Ramos (cell line): Measurements from ENCODE around the gene FAM117A.

Experiments
- in situ Hi-C: fragments of 300-500 bp; cut with MboI; formaldehyde crosslinking; loops from one replicate; pipeline ENCODE4 v1.14.3; 2022; ENCODE audit warnings: low sequenced_read_pairs; ENCODE audit not compliant: unreplicated experiment

FAM117A gene

DNA sequence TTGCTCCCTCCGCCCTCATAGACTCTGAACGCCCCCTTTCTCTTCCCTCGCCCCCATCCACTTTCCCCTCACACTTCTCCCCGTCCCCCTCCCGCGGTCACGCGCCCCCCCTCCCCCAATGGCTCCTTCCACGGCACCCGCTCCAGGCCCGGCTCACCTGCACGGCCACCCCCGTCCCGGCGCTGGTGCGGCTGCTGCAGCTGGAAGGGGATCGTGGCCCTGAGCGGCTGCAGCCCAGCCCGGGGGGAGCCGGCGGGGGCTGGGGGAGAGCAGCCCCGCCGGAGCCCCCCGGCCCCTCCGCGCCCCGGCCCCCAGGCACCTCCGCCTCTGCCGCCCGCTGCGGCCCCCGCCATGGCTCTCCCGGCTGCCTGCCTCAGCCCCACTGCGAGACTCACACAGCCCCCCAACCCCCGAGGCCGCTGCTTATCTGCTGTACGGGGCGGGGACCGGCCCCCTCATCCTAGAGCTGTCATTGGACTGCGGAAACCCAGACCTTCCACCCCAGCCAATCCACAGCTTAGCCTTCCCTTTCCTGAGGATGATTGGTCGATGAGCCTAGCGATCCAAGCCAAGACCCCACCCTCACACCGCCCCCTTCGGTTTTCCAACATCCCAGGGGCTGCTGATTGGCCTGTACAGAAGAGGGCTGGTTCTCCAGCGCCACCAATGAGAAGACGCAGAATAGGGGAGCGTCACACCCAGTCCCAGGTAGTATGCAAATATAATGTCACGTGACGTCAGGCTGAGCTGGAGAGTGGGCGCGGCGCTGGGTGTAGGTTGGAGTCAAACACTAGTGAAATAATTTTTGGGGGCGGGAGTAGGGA lies at the start of gene FAM117A:
Gene FAM117A (minus strand): TSS at position 397 of the 824 bp plus-strand sequence. CDS start 44 bp downstream, at position 353.
- in situ Hi-C loops: no loop called here

DNA sequence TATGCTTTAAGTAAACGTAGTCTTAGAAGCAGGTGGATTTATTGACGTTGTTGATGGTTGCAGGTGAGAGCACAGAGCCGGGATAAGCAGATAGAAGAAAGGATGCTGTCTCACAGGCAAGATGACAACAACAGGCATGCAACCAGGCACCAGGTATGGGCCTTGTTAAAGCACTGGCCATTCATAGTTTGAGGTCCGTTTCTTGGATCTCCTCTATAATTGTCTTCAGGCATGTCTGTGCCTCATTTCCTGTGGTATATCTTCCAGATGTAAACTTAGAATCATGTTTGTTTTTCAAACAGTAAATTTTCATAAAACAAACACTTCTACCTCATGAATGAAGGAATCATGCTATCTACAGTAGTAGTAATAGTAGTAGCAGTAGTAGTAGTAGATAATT lies 45.1 kb upstream of the FAM117A start:
- in situ Hi-C loops: no loop called here

GRCh38 chr17:49798738-49799137 lies 34.8 kb upstream of the FAM117A start:
- in situ Hi-C loops: no loop called here

GRCh38 chr17:49798182-49798581 lies 34.3 kb upstream of the FAM117A start:
- in situ Hi-C loops: no loop called here

GRCh38 chr17:49795372-49795771 lies 31.4 kb upstream of the FAM117A start:
- in situ Hi-C loops: no loop called here

DNA sequence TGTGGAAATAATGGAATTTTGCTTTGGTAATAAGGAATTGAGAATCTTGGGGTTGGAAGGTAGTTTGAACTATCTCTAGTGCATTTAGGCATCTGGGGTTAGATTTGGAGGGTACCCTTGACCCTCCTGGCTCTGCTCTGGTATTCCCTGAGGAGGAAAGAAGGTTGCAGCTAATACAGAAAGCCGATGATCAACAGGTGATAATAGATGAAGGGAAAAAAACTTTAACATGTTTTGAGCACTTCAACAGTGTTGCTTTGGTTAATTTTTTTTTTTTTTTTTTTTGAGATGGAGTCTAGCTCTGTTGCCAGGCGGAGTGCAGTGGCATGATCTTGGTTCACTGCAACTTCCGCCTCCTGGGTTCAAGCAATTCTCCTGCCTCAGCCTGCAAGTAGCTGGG lies 29.4 kb upstream of the FAM117A start:
- in situ Hi-C loops: no loop called here

GRCh38 chr17:49789243-49789578 lies 25.3 kb upstream of the FAM117A start:
- in situ Hi-C loops: loop anchor here (5.0 to 10.0 kb wide), 2 partner anchors 82 to 224 kb away; partner anchors contain the start of gene SLC35B1

DNA sequence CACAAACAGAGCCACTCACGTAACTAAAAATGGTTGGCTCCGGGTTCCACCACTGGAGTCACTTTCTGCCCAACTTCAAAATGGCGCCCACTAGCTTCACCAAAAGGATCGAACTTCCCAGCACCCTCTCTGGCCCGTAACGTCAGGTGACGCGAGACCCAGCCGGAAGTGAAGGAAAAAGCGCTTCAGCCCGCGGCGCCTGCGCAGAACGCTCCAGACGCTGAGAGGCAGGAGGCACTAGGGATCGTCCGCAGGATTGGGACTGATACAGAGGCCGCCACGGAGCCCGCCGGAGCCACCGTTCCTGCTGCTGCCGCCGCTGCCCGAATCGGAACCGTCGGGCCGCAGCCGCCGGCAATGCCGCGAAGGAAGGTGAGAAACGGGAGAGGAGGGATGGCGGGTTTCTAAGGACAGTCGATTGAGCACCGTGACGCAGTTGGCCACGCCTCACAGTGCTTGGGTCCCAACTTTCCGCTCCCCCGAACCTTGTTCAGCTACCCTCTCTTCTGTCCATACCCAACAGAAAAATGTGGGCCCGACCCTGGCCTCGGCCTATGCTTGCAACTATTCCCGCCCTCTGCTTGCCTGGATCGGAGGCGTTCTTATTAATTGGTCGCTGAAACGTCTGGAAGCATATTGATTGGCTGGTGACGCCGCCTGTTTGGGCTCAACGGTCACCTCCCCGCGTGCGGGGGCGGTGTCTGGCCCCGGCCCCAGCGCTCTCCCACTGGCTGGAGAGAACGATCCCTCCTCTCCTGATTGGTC lies 24.7 kb upstream of the FAM117A start, which contains the start of gene KAT7:
Gene KAT7 (plus strand): TSS at position 204 of the 765 bp plus-strand sequence. CDS start 154 bp downstream, at position 358.
- in situ Hi-C loops: loop anchor here (5.0 to 10.0 kb wide), 2 partner anchors 81 to 224 kb away; partner anchors contain the start of gene SLC35B1

- in situ Hi-C loops: loop anchor here (5.0 to 10.0 kb wide), 2 partner anchors 81 to 223 kb away; partner anchors contain the start of gene SLC35B1
Measured at GRCh38 chr17:49787884-49788477, 24.1 kb upstream of the FAM117A start.

GRCh38 chr17:49784636-49785035 lies 20.7 kb upstream of the FAM117A start:
- in situ Hi-C loops: loop anchor here (5.0 to 10.0 kb wide), 2 partner anchors 77 to 220 kb away; partner anchors contain the start of gene SLC35B1

DNA sequence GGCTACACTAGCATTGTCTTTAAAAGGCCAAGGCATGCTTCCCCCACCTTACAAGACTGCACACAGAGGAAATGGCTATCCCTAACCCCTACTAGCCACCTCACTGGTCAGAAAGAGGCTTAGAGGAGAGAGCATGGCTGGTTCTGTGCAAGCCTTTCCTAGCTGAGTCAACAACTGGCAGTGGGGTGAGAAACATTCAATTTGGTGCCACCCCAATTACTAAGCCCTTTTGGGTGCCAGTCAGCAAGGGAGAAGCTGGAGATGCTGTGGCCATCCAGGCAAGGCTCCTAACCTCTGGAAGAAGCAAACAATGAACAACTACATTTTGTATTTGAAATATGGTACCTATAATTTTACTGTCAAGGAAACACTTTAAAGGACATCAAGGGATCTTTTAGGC lies 19.9 kb upstream of the FAM117A start:
- in situ Hi-C loops: loop anchor here (10.0 kb wide), 1 partner anchor 219 kb away; no protein-coding TSS in a partner anchor

- in situ Hi-C loops: loop anchor here (10.0 kb wide), 1 partner anchor 218 kb away; no protein-coding TSS in a partner anchor
Measured at GRCh38 chr17:49783071-49783715, 19.3 kb upstream of the FAM117A start.

- in situ Hi-C loops: loop anchor here (10.0 kb wide), 1 partner anchor 215 kb away; no protein-coding TSS in a partner anchor
Measured at GRCh38 chr17:49779739-49780231, 15.9 kb upstream of the FAM117A start.

DNA sequence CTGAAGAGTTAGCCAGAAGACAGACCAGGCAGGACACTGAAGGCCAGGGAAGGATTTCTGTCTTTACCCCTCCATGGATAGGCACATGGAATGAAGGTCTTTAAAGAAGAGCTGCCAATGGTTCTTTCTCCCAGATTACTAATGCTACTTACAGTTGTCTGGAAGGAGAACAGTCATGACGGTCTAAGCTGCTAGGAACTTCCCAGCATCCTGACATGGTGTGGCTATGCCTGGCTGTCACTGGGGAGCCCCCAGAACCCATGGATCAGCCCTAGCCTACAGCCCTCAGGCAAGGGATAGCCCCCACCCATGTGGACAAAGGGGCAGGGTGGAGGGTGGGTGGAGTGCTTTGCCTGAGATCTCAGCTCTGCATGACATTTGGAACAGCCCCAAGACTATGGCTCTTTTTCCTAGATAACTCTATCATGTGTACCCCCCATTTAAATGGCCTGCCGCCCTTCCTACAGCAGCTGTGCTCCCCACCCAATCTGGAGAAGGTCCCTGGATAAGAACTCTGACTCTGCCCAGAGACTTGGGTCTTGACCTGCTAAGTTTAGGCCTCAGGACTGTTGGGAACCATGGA lies 15.3 kb upstream of the FAM117A start:
- in situ Hi-C loops: no loop called here

GRCh38 chr17:49777563-49777962 lies 13.6 kb upstream of the FAM117A start:
- in situ Hi-C loops: no loop called here

DNA sequence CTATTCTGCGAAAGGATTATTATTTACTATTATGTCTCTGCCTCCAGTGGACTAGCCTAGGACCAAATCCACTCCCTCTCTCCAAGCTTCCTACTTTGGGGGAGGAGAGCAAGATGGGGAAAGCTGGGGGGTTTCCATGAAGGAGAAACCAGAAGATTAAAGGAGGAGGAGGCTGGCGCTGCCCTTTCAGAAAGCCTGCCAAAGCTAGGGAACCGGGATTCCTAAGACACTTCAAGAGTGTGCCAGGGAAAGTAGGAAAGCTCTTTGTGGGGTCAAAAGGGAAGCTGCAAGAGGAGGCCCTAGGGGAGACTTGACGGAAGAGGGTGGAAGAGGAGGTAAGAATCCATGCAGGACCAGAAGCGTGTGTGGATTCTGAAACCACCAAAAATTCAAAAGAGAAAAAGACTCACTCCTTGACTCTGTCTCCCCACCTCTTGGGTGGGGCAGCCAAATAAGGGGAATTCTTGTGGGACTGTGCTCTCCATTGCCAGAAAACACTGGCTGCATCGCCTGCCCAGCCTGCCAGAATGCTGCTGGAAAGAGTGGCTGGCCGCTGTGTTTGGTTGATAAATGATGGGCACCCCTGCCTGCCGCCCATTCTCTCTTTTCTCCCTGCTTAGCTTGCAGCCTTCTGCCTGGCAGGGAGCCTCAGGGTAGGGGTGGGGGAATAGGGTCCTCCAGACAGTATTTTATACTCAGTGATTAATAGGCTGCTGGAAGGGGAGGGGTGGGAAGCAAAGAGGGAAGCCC lies 12.8 kb upstream of the FAM117A start:
- in situ Hi-C loops: no loop called here

DNA sequence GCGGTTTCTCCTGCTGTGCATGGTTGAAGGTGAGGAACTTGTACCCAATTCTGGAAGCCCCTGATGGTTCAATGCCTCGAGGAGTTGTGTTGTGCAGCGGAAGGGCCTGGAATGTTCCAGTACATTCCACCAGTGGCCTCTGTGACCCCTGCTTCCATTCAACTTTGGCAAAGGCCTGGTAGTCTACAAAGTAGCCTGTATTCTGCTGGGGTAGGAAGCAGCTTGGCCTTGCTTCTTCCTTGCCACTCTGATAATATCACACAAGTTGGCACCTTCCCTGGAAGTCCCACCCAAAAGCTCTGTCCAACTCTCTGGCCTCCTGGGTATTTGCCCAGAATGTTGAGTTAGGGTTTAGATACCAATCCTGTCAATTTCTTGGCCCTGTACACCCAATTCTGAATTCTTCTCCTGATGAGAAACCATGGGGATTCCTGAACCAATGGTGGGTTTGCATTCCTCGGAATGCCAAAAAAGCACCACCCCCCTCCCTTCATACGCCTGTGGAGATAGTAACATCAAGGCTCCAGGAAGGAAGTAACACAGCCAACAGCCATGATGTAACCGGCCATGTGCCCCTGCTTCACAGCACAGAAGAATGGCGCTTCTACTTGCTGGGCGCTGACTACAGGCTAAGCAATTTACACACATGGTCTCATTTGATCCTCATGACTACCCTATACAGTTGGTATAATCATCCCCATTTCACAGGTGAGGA lies 11.8 kb upstream of the FAM117A start:
- in situ Hi-C loops: no loop called here

GRCh38 chr17:49766918-49767530 lies 3.1 kb upstream of the FAM117A start:
- in situ Hi-C loops: no loop called here
